Activated gamma-delta T cell (primary cell): ENCODE results near the gene DNPEP.

Source experiments
- DNase-seq: peaks from one replicate; lab custom pipeline; 2025; lab: John Stamatoyannopoulos, UW
- total RNA-seq, 2 donors: gene quantifications; one replicate each; lab custom pipeline; 2026; lab: John Stamatoyannopoulos, UW

The DNPEP gene
- total RNA-seq: 73.1 to 73.2 reads per million in 2 donors

DNA sequence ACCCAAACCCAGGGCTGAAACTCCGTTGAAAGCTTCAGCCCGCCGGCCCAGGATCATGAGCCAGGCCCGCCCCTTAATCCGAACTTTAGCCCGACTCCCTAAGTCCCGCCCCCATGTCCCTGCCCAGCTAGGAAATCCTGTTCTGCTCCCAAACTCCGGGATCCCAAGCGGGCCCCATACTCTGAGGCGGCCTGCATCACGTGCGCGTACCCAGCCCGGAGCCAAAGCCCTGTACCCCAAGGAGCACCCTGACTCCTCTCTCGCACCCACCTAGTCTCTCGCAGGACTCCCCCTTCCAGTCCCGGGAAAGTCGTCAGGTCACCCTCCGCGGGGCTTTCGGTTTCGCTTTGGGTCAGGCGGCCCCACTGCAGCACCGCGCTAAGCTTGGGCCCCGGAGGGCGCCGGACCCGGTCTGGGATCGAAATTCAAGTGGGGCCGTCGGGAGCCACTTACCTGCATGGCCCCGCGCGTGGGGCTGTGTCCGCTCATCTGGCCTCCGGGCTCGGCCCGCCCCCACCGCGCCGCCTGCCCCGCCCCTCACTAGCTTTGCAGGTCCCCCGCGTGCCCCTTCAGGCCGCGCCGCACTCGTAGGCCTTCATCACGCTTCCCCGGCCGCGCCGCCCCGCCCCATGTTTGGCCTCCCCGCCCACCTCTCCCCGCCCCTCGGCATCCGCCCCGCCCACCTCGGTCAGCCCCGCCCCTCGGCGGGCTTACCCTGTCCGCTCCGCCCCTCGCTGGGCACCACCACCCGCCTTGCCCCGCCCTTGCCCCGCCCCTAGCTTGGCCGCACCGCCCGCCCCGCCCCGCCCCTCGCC, at the start of gene DNPEP:
DNPEP (minus strand) TSS at position 607 of the 815 bp plus-strand sequence; CDS start at position 489, 118 bp downstream.
- peak; percentile 99 for DNase-seq

DNA sequence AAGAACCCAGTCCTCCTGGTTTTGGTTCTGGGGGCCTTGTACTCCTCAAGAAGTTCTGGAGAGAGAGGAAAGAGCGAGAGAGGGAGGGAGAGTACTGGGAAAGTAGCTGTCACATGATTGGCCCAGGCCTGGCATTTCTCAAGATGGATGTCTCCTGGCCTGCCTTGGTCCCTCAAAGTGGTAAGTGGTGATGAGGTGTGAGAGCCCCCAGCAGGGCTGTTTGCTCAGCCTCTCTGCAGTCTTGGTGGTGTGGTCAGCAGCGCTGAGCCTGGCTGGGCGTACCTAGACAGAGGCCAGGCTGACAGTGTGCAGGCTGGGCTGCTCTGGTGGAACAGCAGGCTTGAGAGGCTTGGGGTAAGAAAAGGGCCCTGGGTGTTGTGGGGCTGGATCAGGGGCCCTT, 49.4 kb upstream of the DNPEP start:
- DNase-seq: no peak

DNA sequence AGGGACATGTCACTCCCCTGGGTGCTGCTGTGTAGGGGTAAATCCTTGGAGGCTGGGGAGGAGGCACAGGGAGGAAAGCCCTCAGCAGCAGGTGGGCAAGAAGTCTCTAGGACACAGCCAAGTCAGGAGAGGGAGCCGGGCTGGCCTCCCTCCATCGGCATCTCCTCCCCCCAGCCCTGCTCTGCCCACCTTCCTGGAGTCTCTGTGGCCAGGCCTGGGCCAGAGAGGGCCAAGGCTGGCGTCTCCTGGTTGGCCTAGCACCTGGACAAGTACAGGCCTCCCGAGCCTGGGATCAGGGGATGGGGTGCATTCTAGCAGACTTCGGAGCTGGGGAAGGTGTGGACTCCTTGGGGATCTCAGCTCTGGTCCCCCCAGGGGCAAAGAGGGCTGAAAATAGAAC, 48.8 kb upstream of the DNPEP start:
- no peak for DNase-seq

GRCh38 chr2:219435701-219436100, 48.0 kb upstream of the DNPEP start:
- DNase-seq: no peak

- DNase-seq: no peak
Observed at GRCh38 chr2:219434718-219435525, 47.2 kb upstream of the DNPEP start, which contains the start of gene SPEG. Gene SPEG (plus strand): TSS chr2:219434843. CDS start chr2:219434978, 135 bp downstream.

DNA sequence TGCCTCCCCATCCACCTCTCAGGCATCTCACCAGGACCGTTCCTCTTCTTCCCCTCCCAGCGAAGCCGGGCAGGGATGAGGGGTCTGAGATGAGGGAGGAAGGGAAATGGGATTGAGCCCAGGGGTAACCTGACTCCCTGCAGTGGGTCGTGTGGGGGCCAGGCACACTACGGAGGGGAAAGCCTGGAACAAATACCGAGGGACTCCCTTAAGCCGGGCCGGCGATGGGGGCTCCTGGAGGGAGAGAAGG, 46.7 kb upstream of the DNPEP start:
- DNase-seq: no peak

DNA sequence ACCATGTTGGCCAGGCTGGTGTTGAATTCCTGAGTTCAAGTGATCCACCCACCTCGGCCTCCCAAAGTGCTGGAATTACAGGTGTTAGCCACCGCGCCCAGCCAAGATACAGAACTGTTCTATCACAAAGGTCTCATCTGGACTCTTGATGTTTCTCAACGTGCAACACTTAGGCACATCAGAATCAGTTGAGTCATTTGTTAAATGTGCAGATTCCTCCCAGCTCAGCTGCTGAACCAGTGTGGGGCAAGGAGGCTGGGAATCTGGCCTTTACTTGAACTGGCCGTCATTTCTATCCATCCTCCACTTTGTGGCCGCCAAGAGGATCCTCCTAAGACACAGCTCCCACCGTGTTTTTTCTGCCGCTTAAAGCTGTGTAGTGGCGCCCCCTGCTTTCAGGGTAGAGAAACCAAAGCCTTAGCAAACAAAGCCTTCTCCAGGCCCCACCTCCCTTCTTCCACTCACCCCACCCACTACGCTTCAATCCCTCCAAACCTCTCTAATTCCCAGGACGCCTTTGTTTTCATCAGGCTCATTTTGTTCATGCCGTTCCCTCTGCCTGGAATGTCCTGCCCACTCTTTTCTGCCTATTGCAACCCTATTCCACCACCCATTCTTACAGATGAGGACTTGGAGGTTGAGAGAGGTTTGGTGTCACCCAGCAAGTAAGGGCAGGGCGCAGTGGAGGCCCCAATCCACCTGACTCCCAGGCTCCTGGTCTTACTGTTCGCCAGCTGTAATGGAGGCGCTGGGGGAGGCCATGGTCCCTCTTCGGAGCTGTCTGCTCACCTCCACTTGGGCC, 46.2 kb upstream of the DNPEP start:
- DNase-seq: no peak

DNA sequence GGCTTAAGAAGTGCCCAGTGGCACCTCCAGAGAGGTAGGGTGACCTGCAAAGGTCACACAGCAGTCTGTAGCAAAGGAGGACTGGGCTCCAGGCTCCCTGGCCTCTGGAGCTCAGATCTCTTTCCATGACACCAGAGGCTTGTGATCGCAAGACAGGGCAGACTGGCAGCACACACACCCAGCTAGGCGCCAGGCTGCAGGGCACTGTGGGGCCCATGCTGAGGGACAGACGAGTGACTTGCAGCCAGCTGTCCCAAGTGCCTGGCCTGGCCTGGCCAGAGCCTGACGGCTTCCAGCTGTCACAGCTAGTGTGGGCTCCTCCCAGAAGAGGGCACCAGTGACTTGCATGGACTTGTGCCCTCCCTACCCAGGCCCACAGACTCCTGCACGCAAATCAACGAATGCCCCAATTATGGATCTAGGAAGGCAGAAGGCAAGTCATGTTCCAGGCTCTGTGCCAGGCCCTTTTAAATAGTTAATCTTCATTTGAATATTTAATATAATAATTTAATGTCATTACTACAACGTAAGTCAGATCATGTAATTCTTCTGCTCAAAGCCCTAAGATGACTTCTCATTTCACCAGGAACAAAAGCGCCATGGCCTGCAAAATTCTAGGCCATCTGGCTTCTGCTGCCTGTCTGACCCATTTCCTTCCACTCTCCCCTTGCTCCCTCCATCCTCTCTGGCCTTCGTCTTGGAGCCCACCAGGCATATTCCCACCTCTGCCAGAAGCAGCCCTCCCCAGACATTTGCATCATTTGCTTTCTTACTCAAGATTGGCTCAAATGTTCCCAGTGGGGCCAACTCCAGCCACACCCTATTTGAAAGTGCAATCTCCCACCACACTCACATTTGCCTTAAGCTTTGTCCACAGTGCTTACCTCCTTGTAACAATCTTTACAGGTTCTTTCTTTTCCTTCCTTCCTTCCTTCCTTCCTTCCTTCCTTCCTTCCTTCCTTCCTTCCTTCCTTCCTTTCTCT, 43.2 kb upstream of the DNPEP start:
- no peak for DNase-seq

DNA sequence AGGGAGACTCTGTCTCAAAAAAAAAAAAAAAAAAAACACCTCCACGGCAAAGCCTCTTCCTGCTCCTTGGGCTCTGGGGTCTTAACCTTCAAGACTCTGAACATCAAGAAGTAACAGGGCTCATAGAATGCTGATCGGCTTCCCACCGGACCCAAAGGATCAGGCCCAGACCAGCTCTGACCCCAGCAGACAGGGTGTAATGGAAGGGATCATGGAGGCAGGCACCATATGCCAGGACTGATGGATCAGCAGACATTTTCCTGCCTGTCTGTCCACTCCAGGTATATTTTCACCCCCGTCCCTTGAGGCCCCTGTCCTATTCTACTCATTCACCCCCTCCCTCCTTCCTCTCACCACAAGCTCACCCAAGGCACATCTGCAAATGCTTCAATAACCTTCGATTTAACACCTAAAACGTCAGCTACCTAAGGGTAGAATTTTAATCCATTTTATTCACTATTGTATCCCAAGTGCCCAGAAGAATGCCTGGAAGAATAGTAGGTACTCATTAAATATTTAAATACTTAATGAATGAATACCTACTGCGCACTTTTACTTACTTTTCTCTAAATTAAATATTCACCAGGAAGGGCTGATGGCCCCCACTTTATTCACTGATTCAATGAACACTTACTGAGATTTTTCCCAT, 42.4 kb upstream of the DNPEP start:
- DNase-seq: no peak

DNA sequence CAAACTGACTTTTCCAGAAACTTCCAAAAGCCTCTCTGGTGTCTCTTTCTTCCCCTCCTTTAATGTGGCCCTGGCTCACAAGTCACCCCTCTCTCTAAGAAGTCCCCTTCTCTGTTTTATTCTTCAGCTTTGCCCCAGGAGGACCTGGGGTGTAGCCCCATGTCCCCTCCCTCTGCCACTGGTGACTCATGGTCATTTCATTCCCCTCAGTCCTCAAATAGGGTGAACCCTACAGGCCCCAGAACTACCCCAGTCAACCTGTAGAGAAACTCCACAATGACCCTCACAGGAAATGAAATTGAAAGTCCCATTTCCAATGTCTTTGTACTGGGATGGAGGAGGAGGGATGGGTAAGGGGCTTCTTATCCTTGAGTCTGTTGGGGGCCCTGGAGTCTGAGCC, 40.8 kb upstream of the DNPEP start:
- DNase-seq: no peak

DNA sequence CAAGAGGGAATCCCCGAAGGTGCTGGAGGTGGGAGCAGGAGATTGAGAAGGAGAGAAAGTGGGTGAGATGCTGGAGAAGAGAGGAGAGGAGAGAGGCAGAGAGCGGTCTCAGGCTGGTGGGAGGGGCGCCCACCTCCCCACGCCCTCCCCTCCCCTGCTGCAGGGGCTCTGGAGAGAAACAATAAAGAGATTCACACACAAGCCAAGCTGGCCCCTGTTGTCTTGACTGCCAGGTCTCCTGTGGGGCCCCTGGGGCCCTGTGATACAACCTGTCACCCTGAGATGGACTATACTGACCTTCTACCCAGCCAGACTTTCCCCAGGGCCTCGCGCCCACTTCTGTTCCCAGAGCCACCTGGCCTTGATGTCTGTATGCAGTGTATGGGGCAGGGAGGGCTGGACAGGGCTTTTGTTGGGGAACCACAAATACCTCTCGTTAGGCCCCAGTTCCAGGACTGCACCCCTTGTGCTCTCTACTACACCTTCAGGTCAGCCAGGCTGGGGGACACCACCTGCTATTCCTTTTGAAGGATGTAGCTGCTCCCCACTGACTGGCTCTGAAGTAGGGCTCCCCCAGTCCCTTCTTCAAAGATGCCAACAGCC, 38.9 kb upstream of the DNPEP start:
- DNase-seq: no peak

GRCh38 chr2:219426068-219426443, 38.3 kb upstream of the DNPEP start:
- no peak for DNase-seq

DNA sequence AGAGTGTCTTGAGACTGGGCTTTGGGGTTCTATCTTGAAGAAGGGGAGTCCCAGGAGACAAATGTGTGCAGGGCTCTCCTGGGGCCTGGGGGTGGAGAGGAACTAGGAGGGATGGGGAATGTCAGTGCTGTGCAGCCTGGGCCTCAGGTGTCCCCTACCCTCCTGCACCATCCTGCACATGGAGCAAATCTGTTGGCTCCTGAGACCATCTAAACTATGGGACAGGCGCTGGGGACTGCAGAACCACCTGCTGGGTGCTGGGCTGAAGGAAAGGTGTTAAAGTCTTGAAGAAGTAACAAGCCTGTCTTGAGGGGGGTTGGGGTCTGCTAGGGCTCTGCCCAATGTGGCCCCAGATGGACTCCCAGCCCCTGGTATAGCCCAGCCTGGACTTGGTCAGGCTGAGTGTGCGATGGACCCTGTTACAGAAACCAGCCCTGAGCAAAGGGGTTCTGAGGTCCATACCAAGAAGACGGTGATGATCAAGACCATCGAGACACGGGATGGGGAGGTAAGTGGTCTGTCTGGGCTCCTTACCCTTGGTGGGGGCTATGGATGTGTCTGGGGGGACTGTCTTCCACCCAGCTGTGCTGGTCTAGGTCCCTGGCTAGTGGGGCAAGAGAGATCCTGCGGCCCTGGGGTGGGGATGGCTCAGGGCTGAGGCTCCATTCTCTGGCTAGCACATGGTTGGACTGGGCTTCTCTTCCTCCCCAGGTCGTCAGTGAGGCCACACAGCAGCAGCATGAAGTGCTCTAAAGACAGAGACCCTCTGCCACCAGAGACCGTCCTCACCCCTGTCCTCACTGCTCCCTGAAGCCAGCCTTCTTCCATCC, 37.7 kb upstream of the DNPEP start:
- DNase-seq: no peak

DNA sequence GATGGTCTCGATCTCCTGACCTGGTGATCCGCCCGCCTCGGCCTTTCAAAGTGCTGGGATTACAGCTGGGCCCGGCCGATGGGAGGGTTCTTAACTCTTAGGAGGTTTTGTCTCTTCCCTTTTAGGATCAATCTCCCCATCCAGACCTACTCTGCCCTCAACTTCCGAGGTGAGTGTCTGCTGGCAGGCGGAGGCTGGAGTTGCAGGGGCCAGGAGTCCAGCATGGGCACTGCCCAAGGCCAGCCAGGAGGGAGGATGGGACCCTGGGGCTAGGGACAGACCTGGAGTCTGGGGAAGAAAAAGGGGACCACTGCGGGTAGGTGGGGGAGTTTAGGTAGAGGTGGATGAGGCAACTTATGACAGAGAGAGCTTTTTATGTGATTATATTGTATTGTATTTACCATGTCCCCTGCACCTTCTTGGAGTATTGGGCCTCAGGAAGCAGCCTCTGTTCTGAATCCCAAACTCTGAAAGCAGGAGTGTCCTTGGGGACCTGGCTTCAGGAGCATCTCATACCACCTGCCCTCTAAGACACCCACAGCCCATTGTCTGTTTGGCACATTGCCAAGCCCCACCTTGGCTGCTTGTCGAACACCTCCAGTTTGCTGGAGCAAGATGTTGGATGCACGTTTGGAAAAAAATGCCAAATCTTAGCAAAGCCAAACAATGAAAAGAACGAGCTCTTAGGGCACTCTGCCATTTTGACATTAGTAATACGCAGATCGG, 36.1 kb upstream of the DNPEP start:
- no peak for DNase-seq

GRCh38 chr2:219422952-219423534, 35.3 kb upstream of the DNPEP start:
- no peak for DNase-seq

- no peak for DNase-seq
Observed at GRCh38 chr2:219421323-219421722, 33.6 kb upstream of the DNPEP start.

DNA sequence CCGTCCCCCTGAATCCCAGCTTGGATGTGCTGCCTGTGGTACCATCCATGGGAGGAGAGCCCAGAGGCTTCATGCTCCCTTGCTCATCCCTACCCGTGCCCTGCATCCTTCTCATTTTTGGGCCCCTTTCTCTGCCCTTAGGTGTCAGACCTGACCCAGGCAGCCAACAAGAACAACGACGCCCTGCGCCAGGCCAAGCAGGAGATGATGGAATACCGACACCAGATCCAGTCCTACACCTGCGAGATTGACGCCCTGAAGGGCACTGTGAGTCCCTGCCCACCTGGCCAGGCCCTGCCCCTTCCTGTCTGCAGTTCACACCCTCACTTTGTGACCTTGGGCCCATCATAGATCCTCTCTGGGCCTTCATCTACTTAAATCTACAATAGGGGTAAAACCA, 33.0 kb upstream of the DNPEP start:
- no peak for DNase-seq
